Parathyroid adenoma (tissue), 2 donors: Measurements from ENCODE around the gene FOXD2.
A peak's percentile ranks its signal among the peaks of the same experiment; 100 is the strongest.

Source experiments
- H2AFZ ChIP-seq: fragments of 300-600 bp; sonication (generic); one replicate; pipeline ENCODE4 v1.7.0; 2017; ENCODE audit warnings: antibody characterized with exemption, mild to moderate bottlenecking
- H3K27ac ChIP-seq: fragments of 300-600 bp; sonication (generic); one replicate; pipeline ENCODE4 v1.7.0; 2017
- H3K27me3 ChIP-seq: fragments of 300-600 bp; sonication (generic); one replicate; pipeline ENCODE4 v1.7.0; 2017; ENCODE audit warnings: low read length; ENCODE audit not compliant: control insufficient read depth, insufficient read depth
- H3K36me3 ChIP-seq: fragments of 300-600 bp; sonication (generic); one replicate; pipeline ENCODE4 v1.7.0; 2017; ENCODE audit warnings: low read length; ENCODE audit not compliant: control insufficient read depth, insufficient read depth
- H3K4me1 ChIP-seq: fragments of 300-600 bp; sonication (generic); one replicate; pipeline ENCODE4 v1.7.0; 2017; ENCODE audit warnings: control low read depth
- H3K4me2 ChIP-seq: fragments of 300-600 bp; sonication (generic); one replicate; pipeline ENCODE4 v1.7.0; 2017; ENCODE audit warnings: low read length
- H3K4me3 ChIP-seq: fragments of 300-600 bp; sonication (generic); one replicate; pipeline ENCODE4 v1.7.0; 2017; ENCODE audit warnings: low read depth, low read length
- H3K79me2 ChIP-seq: fragments of 300-600 bp; sonication (generic); one replicate; pipeline ENCODE4 v1.7.0; 2017; ENCODE audit warnings: control low read depth
- H3K9ac ChIP-seq: fragments of 300-600 bp; sonication (generic); one replicate; pipeline ENCODE4 v1.7.0; 2017; ENCODE audit warnings: mild to moderate bottlenecking
- H3K9me3 ChIP-seq: fragments of 300-600 bp; sonication (generic); one replicate; pipeline ENCODE4 v1.7.0; 2017; ENCODE audit warnings: low read length; ENCODE audit not compliant: control insufficient read depth
- TF ChIP-seq, protein P1 (sequence below): fragments of 300-600 bp; sonication (generic); IDR thresholded peaks from one replicate; pipeline ENCODE4 v1.7.0; 2017; ENCODE audit warnings: antibody characterized with exemption, mild to moderate bottlenecking
- donor health status: primary hyperparathyroidism.

The FOXD2 gene

DNA sequence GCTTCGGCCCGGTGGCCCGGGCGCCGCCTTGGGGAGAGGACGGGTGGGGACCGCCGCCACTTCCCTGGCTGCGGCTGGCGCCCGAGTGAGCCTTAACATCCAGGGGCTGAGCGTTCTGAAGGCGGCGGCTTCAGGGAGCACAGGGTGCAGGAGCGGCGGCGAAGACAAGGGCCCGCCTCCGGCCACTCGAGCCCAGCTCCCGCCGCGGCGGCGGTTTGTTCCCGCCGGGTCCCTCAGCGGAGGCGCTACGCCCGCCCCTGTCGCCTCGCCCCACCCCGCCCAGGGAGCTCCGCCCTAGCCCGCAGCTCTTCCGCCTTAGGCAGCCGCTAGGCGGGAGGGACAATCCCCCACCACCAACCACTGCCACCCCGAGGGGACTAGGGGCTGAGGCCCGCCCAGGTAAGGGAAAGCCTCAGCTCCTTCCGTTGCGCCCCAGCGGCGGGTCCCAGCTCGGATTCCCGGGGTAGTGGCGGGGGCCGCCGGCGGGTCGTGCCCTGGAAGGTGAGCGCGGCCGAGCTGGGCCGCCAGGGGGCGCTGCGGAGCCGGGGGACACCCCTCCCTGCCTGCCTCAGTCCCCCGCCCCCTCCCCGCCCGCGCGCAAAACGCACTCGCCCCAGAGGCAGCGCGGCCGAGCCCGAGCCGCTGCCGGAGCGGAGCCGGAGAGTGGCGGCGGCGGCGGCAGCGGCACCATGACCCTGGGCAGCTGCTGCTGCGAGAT, at the start of gene FOXD2:
Gene FOXD2, plus strand, starts transcription at position 598 of the 718 bp plus-strand sequence. Its CDS starts 92 bp downstream, at position 690.
- H3K27me3 ChIP-seq = no peaks in the 10 kb centered on the region
- H3K4me2 ChIP-seq = peak within 1 kb of the TSS; percentile 83
- H3K9me3 ChIP-seq = no peaks in the 10 kb centered on the region
- no peaks in the 10 kb centered on the region for H3K79me2 ChIP-seq
- peak within 1 kb of the TSS; percentile 47 for H3K27ac ChIP-seq
- no peaks in the 10 kb centered on the region for H3K4me1 ChIP-seq
- peak within 1 kb of the TSS; percentile 54 for H3K4me3 ChIP-seq
- no peak within 1 kb of the TSS for H3K9ac ChIP-seq
- H3K36me3 ChIP-seq = no peaks in the 10 kb centered on the region
- peak within 1 kb of the TSS; percentile 77 for H2AFZ ChIP-seq
- TF ChIP-seq, protein P1, sequence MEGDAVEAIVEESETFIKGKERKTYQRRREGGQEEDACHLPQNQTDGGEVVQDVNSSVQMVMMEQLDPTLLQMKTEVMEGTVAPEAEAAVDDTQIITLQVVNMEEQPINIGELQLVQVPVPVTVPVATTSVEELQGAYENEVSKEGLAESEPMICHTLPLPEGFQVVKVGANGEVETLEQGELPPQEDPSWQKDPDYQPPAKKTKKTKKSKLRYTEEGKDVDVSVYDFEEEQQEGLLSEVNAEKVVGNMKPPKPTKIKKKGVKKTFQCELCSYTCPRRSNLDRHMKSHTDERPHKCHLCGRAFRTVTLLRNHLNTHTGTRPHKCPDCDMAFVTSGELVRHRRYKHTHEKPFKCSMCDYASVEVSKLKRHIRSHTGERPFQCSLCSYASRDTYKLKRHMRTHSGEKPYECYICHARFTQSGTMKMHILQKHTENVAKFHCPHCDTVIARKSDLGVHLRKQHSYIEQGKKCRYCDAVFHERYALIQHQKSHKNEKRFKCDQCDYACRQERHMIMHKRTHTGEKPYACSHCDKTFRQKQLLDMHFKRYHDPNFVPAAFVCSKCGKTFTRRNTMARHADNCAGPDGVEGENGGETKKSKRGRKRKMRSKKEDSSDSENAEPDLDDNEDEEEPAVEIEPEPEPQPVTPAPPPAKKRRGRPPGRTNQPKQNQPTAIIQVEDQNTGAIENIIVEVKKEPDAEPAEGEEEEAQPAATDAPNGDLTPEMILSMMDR = peak; percentile 75

DNA sequence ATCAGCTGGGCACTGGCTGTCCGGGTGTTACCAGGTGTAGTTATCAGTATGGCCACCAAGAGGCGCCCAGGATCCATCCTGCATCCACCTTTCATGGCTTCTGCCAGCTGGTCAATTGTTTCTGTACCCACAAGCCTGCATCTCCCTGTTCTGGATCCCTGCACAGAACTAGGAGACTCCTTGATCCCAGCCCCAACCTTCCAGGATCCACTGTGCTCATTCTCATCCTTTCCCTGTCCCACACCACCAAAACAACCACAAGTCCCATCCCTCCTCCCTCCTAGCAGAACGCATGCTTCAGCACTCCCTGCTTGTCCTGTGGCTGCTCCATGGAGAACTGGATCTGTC, 49.0 kb upstream of the FOXD2 start:
- Histone ChIP-seq H3K36me3 (no peaks in the 10 kb centered on the region), H3K4me2 (no peak overlapping the region), H3K4me1 (no peaks in the 10 kb centered on the region), H3K79me2 (no peaks in the 10 kb centered on the region), H3K27me3 (no peaks in the 10 kb centered on the region), H3K4me3 (no peak overlapping the region), H3K9ac (no peak overlapping the region), H2AFZ (no peak overlapping the region), H3K27ac (no peak overlapping the region), H3K9me3 (no peaks in the 10 kb centered on the region)
- TF ChIP-seq, protein P1 = peak; percentile 61

DNA sequence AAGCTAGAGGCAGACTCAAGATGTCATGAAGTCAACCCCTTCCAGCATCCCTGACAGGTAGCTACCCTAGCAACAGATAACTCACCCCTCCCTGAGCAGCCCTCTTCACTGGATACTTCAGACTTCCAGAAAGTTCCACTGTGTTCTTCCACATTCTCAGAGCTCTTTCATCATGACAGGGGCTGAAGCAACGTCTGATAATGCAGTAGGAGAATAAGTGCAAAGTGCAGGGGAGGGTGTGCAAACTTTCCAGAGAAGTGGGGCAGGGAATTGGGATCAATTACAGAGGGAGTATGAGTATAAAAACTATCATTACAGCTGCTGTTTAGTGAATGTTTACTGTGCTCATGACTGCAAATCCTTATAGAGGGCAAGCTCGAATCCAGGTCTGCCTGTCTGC, 48.1 kb upstream of the FOXD2 start:
- no peaks in the 10 kb centered on the region for H3K79me2 ChIP-seq
- TF ChIP-seq, protein P1 = no peak
- no peaks in the 10 kb centered on the region for H3K4me1 ChIP-seq
- H3K36me3 ChIP-seq = no peaks in the 10 kb centered on the region
- no peaks in the 10 kb centered on the region for H3K27me3 ChIP-seq
- no peak overlapping the region for H3K4me3 ChIP-seq
- no peaks in the 10 kb centered on the region for H3K9me3 ChIP-seq
- no peak overlapping the region for H3K4me2 ChIP-seq
- H3K27ac ChIP-seq = no peak overlapping the region
- H2AFZ ChIP-seq = no peak overlapping the region
- H3K9ac ChIP-seq = no peak overlapping the region

DNA sequence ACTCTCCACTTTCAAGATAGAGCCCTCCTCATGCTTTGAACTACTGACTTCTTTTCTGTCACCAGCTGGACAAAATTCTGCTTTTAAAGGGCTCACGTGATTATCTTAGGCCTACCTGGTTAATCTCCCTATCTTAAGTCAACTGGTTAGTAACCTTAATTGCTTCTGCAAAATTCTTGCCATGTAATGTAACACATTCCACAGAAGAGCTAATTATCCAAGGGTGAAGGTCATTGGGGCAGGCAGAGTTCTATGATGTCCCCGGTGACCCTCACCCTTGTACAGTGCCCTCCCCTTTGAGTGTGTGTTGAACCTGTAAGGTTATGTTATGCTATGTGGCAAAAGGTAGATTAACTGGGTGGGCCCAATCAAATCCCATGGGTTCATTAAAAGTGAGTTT, 47.0 kb upstream of the FOXD2 start:
- Histone ChIP-seq H3K4me2 (no peak overlapping the region), H2AFZ (no peak overlapping the region), H3K36me3 (no peaks in the 10 kb centered on the region), H3K9ac (no peak overlapping the region), H3K79me2 (no peaks in the 10 kb centered on the region), H3K27me3 (no peaks in the 10 kb centered on the region), H3K4me1 (no peaks in the 10 kb centered on the region), H3K9me3 (no peaks in the 10 kb centered on the region), H3K27ac (no peak overlapping the region), H3K4me3 (no peak overlapping the region)
- TF ChIP-seq, protein P1 = no peak

DNA sequence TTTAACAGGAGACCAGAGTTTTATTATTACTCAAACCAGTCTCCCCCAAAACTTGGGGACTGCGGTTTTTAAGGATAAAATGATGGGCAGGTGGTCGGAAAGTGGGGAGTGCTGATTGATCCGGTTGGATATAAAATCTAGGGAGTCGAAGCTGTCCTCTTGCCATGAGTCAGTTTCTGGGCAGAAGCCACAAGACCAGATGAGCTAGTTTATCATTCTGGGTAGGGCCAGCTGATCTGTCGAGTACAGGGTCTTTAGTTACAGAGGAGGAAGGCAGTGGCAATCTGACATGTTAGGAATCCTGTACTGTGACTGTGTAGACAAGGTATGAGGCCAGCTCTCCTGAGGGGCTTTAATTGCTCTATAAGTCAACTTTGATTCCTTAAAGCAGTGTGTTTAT, 44.7 kb upstream of the FOXD2 start:
- no peaks in the 10 kb centered on the region for H3K27me3 ChIP-seq

More for the DNA sequence above, 44.7 kb upstream of the FOXD2 start:
- H3K79me2 ChIP-seq = no peaks in the 10 kb centered on the region
- H3K36me3 ChIP-seq = no peaks in the 10 kb centered on the region
- no peak overlapping the region for H2AFZ ChIP-seq
- no peak overlapping the region for H3K4me3 ChIP-seq
- no peaks in the 10 kb centered on the region for H3K9me3 ChIP-seq
- no peak overlapping the region for H3K9ac ChIP-seq
- TF ChIP-seq, protein P1 = no peak
- H3K4me1 ChIP-seq = no peaks in the 10 kb centered on the region
- no peak overlapping the region for H3K4me2 ChIP-seq
- no peak overlapping the region for H3K27ac ChIP-seq
